OCI-M2 (cell line): ENCODE results near the gene PPP1R27.

Experiments used
- DNase-seq: peaks from one replicate; lab custom pipeline; 2025; ENCODE audit not compliant: unreplicated experiment; lab: John Stamatoyannopoulos, UW

Gene PPP1R27

DNA sequence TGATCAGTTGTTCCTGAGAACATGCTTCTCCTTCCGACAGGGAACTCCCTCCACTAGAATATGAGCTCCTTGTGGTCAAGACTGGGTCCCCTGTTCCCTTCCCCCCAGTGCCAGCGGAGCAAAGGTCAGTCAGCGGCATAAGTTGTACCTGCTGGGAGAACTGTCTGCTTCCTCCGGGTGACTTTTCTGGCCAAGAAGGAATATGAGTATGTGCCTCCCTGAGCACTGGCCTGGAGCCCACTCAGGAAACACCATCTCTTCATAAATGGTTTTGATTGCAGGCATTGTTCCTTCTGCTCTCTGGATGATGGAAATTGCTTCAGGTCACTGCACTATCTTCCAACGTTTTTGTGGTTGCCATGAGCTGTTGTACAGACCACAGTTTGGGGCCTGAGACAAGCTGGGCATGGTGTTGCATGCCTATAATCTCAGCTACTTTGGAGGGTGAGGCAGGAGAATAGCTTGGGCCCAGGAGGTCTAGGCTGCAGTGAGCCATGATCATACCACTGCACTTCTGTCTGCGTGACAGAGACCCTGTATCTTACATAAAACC is 28.3 kb upstream of the PPP1R27 start:
- DNase-seq: no peak

DNA sequence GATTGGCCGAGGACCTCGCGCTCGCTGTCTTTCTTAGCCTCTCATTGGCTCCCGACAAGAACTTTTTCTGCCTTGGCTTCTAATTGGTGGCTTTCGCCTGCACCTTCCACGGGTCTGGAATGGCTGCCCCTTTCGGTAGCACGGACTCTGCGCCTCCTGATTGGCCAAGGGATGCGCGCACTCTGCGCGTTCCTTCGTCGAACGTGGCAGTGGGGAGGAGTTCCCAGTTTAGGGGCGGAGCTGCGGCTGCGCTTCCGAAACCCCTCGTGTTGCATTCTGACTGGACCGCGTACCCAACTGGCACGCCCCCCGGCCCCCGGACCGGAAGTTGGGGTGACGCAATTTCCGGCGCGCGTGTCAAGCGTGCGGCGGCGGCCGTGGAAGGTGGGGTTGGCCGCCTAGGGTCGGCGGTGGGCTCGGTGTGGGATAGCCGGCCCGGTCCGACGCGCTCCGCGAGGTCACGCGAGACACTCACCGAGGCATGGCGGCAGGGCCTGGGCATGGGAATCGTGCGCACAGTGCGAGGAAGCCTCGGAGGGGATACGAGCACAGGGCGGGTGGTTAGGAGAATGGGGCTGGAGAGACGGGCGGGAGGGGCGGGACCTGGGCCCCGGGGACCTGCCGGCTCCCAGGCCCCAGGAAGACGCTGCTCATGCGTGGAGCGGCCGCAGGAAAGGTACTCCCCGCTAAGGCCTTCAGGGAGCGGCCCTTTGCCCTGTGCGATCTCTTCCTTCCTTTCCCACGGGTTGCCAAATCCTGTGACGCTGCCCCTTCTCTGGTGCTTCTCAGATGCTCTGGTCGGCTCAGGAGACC is 26.1 kb upstream of the PPP1R27 start:
- DNase-seq: peak; percentile 93

DNA sequence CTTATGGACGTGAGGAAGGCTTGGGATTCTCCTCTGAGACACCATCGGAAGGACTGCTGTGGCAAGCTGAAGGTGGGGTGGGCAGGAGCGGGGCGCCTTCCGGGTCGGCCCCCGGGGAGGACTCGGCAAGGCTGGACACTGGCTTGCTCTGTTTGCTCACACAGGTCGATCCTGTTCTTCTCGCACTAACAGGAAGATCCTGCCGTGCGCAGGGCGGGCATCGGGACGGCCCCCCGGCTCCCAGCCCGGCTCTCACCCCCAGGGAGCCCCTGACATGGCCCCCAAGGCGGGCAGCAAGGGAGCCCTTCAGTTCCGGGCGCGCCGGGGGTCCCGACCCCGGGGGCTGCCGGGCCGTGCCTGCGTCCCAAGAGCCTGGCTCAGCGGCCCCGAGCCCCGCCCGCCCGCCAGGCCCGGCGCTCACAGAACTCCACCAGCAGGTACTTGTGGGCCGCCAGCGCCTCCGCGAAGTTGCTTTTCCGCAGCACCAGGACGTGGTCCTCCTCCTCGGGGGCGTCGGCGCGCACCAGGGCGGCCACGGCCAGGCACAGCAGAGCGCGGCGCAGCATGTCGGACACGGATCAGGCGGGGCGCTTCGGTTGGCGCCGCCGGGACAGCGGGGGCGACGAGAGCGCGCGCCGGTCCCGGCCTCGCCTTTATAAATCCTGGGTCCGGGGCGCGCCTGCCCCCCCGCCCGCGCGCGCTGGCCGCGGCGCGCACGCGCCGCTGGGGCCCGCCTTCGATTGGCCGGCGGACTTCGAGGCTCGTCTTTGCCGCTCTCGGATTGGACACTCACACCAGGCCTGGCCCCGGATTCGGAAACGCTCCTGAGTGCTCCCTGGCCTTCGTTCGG is 25.3 kb upstream of the PPP1R27 start, which contains the start of gene P4HB:
TSS of gene P4HB (minus strand) at position 630 of the 850 bp plus-strand sequence. CDS start at position 566, 64 bp downstream.
- no peak for DNase-seq

DNA sequence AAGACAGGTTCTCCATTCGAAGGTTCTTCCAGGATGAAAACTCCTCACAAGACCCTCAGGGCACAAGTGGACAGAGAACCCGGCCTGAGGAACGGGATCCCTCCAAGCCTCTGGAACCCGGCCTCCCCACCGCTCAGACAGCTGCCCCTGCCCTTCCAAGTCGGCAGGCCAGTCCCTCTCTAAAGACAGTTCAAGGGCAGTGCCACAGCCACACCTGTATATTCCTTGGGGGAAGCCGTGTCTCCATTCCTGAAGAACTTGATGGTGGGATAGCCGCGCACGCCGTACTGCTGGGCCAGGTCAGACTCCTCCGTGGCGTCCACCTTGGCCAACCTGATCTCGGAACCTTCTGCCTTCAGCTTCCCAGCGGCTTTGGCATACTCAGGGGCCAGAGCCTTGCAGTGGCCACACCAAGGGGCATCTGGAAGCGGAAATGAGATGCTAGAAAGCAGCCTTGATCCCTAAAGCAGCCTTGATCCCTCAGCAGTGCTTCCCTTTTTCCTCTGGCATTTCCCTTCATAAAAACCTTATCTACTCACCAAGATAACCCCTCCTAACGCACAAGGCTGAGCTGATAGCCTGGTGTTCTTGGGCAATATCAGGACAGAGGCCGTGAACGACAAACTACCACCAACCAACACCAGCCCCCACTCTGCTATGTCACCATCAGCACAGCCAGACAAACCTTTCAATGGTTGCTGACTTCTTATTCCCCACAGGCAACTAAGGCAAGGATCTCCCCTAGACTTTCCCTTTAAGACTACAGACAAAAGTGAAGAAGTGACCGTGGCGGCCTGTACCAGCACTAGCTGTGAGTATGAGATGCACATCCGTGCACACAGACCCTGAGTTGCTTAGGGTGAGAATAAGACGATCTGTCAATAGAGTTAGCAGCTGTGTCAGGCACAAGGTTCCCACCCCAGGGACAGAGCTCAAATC is 24.4 kb upstream of the PPP1R27 start:
- no peak for DNase-seq

DNA sequence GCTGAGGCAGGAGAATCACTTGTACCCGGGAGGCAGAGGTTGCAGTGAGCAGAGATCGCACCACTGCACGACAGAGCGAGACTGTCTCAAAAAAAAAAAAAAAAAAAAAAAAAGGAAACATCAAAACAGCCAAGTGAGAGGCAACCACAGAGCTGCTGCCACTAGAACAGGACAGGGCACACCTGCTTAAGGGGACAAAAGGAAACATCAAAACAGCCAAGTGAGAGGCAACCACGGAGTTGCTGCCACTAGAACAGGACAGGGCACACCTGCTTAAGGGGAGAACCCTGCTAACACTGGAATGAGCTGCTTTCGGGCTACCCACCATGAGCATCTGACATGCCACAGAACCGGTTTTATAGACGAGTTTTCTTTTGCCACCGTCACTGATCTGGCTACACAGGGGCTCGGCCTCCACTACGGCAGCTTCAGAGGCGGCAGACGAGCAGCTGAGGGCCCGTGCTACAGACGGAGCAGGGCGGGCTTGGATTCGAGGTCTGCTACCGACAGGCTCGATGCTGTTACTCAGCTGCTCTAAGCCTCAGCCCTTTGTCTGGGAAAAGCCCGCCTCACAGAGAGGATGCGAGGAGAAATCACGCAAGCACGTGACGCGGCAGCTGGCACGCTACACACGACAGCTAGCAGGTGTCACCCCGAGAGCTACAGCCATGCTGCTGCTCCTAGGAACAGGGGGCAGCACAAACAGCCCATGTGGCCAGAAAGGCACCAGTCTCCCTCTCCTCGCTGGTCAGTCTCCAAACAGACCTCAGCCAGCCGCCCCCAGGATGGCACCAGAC is 23.5 kb upstream of the PPP1R27 start:
- no peak for DNase-seq

DNA sequence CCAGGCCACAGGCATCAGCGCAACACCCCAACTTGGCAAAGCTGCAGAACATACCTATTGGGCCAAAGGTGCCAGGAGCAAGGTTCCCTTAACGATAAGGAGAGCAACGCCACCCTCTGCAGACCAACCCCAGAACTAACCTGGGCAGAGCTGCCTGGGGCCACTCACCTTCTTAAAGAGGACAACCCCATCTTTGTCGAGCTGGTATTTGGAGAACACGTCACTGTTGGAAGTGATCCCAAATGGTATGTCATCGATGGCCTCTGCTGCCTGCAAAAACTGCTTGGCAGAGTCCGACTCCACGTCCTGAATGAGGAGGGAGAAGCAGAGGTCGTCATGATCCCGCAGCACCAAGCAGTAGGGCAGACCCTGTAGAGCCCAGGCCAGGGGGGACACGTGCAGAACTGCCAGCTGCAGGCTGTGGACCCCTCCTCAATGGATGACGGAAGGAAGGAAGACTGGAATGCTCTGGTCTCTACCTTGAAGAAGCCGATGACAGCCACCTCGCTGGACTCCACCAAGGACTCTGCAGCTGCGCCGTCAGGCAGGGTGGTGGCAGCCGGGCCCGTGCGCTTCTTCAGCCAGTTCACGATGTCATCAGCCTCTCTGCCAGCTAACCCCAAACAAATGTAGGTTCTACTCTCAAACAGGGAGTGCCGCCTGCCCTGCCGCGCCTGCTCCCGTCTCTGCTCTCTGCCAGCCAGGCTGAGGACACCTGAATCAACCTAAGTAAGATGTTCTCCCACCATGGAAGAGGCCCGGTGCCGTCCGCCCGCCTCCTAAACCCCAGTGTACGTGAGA is 20.3 kb upstream of the PPP1R27 start:
- no peak for DNase-seq

DNA sequence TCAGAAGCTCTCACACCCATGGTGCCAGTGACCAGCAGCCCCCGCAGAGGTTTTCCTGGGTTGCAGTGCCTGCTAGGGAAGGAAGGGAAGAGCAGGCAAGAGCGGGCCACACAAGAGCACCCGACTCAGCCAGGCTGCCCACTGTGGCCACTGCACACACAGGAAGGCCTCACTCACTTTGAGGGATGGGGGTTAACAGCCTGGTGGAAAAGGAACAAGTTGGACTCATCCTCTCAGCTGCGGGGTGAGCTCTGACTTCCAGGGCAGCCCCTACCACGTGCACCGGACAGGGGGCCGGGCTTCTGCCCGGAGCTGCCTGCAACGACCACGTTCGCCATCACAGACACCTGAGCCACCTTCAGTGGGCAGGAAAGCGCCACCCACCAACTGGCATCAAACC is 17.4 kb upstream of the PPP1R27 start:
- DNase-seq: no peak

DNA sequence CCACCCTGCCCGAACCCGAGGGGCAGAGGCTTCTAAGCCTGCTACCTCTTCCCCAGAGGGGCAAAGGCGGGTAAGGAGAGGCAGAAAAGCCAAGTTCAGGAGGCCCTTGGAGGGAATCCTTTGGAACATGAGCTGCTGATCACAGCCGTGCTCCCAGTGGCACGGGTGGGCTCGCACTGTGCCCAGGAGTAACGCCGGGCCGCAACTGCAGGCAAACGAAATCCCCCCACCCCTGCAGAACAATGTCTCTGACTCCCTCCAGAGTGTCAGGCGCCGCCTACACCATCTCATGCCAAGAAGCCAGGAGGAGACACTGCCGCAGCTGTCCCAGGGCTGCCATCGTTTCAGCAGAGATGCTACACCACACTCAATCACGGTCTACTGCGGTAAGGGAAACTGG is 16.6 kb upstream of the PPP1R27 start:
- no peak for DNase-seq

DNA sequence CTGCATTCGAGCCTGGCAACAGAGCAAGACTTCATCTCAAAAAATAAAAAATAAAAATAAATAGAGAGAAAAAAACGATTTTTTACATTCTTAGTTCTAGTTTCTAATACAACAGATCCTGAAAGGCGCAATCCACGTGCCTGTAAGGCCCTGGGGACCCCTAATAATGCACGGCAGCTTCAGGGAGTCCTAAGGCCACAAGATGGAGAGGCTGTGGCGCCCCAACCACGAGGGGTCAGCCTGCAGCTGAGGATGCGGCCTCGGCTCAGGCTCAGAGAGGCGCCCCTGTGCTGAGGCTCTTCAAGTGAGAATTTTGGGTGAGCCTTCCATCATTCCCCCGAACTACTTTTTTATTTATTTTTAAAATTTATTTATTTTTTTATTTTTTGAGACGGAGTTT is 14.6 kb upstream of the PPP1R27 start:
- no peak for DNase-seq

DNA sequence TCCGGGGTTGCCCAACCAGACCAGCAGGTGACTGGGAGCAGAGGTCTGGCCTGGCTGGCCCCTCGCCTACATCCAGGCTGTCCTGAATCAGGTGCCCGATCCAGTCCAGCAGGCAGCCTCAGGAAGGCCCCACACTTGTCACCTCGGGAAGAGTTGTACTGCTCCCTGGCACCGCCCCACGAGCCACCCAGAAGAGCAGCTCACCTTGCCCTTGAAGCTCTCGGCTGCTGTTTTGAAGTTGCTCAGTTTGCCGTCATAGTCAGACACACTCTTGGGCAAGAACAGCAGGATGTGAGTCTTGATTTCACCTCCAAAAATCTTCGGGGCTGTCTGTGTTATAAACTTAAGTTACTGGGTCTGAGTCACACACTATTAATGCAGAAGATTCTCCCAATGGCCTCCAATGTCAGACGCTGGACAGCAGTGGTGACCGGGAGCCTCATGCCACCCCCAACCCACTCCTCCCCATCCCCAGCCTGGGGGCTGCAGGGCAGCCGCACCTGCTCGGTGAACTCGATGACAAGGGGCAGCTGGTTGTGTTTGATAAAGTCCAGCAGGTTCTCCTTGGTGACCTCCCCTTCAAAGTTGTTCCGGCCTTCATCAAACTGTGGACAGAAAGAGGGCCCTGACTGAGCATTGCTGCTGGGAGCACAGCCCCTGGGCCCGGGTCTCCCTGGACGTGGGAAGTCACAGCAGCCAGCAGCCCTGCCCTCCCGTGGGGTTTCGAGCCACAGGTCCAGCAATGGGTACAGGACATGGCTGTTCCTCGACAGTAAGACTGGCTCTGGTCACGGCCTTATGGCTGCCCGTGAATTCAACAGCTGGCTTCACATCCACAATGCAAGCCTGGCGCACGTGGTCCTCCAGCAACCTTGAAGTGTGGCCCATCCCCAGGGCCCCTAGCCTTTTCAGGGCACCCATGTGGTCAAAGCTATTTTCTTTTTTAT is 12.2 kb upstream of the PPP1R27 start:
- no peak for DNase-seq

DNA sequence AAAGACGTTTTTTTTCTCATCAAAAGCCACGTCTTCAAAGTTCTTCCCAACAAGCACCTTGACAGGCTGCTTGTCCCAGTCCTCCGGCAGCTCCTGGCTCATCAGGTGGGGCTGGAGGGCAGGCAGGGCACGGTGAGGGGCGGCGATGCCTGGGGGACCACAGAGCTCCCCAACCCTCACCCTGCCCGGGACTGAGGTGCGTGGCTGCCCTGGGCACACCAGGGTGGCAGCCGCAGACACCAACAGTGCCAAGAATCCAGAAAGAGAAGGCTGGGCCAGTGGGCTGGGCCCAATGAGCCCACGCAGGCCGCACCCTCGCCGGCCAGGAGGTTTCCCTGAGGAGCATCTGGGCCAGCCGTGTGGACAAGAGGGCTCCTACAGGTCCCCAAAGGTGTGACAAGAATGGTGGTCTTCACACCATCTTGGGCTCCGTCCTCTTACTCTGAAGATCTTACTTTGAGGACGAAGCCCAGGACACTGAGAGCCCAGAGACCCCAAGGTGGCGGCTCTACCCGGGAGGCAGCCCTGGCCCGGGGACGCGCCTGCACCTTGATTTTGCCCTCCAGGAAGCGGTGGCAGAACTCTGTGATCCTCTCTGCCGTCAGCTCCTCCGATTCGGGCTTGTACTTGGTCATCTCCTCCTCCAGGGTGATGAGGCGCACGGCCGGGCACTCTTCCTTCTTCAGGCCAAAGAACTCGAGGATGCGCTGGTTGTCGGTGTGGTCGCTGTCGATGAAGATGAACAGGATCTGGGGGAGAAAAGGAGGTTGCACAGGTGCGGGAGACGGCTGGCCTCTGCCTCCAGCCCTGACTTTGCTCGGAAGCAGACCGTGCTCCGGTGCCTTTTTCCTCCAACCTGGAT is 11.3 kb upstream of the PPP1R27 start:
- DNase-seq: no peak

DNA sequence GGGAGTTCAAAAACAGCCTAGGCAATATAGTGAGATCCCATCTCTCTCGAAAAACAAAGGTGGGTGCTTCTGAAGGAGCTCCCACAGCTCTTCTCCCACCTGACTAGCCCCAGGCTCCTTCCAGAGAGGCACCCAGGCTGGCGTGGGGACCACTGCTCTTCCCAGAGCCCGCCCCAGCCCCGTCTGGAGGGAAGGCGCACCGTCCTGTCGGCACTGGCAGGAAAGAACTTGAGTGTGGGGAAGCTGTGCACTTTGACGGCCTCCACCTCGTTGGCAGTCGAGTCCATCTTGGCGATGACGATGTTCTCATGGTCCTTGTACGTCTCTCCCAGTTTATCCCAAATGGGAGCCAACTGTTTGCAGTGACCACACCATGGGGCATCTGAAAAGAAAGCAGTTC is 10.5 kb upstream of the PPP1R27 start:
- DNase-seq: no peak

DNA sequence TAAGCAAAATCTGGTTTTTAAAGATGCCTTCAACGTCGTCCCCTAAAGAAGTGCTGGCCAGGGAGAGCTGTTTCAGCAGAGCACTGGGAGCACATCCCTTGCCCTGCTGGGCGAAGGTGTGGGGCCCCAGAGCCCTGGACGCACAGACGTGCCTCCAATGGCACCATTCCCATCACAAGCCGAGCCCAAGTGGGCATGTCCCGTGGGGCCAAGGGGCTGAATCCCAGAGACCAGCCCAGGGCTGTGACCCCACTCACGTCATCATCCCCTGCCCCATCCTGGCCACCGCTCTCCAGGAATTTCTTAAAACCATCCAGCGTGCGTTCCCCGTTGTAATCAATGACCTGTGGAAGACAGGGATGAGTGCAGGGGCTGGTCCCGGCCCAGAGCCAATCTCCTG is 10.0 kb upstream of the PPP1R27 start:
- no peak for DNase-seq

DNA sequence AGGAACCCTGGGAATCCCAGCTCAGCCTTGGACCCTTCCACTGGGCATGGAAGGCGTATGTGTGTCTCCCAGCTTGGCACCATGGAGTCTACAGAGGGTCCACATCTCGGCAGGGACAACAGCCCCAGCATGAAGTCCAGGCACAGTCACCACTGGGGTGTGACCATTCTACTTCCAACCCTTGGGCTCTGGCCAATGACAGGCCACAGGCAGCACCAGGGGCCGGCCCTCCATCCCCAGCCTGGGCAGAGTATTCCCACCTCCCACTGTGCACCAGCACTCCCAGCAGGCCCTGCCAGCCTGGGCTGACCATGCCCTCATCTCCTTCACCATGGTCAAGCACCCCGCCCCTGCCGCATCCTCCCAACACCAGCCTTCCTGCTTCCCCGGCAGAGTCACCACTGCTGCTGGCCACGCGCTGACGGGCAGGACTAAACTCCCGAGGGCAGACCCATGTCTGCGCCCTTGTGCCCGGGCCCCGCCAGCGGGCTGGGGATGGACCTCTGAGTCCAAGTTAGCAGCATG is 9.5 kb upstream of the PPP1R27 start:
- no peak for DNase-seq

DNA sequence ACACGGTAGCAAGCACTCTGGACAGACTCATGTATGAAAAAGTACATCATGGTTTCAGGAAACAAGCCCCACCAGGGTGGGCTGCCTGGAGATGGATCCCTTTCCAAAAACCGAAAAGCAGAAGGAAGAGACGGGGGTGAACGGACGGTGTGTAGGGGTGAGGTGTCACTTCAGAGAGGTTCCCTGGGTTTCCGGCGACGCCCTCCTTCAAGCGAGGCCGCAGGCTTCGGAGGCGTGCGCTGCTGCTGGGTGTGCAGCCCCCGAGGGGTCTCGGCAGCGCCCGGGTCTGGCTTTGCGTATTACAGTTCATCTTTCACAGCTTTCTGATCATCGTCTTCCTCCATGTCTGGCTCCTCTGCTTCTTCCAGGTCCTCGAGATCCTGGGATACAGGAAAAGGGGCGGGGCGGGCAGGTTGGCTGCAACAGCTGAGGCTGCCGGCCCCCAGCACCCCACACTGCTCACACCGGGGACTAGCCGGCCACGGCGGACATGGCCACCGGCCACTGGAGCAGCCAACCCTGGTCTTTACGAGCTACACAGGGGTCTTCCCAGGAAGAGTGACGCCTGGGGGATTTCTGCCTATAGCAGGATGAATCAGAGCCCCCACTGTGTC is 9.0 kb upstream of the PPP1R27 start:
- DNase-seq: no peak

DNA sequence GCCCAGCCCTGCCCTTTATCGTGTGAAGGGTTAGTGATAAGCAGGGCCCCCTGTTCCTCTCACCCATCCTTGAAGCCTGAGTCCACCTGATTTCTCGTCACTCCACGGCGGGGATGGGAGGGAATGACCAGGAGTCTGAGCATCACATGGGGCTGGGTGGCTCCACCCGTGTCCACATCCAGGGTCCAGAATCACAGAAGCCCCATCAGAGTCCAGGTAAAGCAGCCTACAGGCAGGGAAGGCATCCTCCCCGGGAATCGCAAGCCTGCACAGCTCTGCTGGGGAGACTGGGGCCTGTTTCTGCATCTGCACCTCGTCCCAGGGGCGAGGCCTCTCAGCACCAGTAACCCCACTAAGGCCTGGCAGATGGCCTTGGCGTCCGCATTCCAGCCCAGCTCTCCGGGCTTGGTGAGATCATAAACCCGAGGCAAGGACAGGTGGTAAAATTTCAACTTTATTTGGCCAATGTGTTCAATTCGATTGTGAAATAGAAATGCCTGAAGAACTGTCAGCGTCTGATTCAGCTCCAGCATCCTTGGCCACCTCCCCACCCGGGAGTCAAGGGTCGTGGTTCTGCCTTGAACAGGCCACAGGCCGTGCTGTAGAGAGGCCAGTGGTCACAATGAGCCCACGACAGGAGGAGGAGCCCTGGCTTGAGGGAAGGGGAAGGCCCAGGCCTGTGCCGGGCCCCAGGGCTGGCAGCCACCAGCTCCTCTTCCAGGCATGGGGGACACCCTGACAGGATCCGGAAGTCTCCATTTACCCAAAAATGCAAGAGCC is 8.1 kb upstream of the PPP1R27 start:
- no peak for DNase-seq
